Tibial nerve (tissue), 4 donors: ENCODE data around the gene PGLYRP4. TPM values are rescaled to one million over a fixed set of nuclear protein-coding genes. Genes with fewer than 3 reads are reported as not detected.

Experiments
- DNase-seq, 2 donors: peaks; one replicate each; pipeline ENCODE4 v3.0.0-alpha.2; 2019; ENCODE audit warnings: low spot score in 2 of 2
- H3K27ac ChIP-seq, 4 donors: fragments of 200-600 bp; sonication (generic) in 3 of 4; one replicate each; pipeline ENCODE4 v1.5.1; 2017 to 2019; ENCODE audit warnings: mild to moderate bottlenecking in 1 of 4
- H3K27me3 ChIP-seq, 2 donors: fragments of 200-600 bp; sonication (generic) in 1 of 2; one replicate each; pipeline versions ENCODE4 v1.5.1 to v1.6.0; 2017 to 2019
- H3K36me3 ChIP-seq, 3 donors: fragments of 200-600 bp; sonication (generic); one replicate each; pipeline ENCODE4 v1.5.1; 2018 to 2019
- H3K4me1 ChIP-seq, 4 donors: fragments of 200-600 bp; sonication (generic) in 3 of 4; one replicate each; pipeline ENCODE4 v1.5.1; 2017 to 2019
- H3K4me3 ChIP-seq, 4 donors: fragments of 200-600 bp; sonication (generic) in 3 of 4; one replicate each; pipeline ENCODE4 v1.5.1; 2017 to 2019; ENCODE audit warnings: mild to moderate bottlenecking in 1 of 4, moderate library complexity in 1 of 4
- H3K9me3 ChIP-seq, 4 donors: fragments of 200-600 bp; sonication (generic) in 3 of 4; one replicate each; pipeline ENCODE4 v1.5.1; 2017 to 2019
- CTCF ChIP-seq, 5 experiments: fragments of 200-600 bp in 3 of 5; fragments of 450-650 bp in 2 of 5; sonication (generic) in 3 of 5; IDR thresholded peaks; one replicate each; pipeline ENCODE4 v1.5.1; 2016 to 2019; ENCODE audit warnings: antibody characterized with exemption in 5 of 5, mild to moderate bottlenecking in 3 of 5, moderate library complexity in 2 of 5
- EP300 ChIP-seq, 2 donors: sonication (generic); formaldehyde crosslinking; IDR thresholded peaks; one replicate each; pipeline ENCODE4 v1.6.1; 2017; ENCODE audit warnings: antibody characterized with exemption in 2 of 2, mild to moderate bottlenecking in 1 of 2
- POLR2A ChIP-seq, 2 donors: fragments of 450-650 bp; IDR thresholded peaks; one replicate each; pipeline ENCODE4 v1.6.1; 2017; ENCODE audit warnings: antibody characterized with exemption in 2 of 2, mild to moderate bottlenecking in 2 of 2, moderate library complexity in 2 of 2
- WGBS, 2 donors: methylation state at CpG; one replicate each; pipeline ENCODE4 v1.1.5; 2018; 5-methylcytosine and 5-hydroxymethylcytosine counted together
- total RNA-seq, 4 donors: library from RNA; depleted of rRNA; stranded (reverse); fragments of >200 nt; gene quantifications; one replicate each; pipeline ENCODE4 v1.1.0, GENCODE V29; 2016

PGLYRP4 gene
- total RNA-seq, 4 donors from 2014 or later, result not detected

- Histone ChIP-seq H3K4me1 (no peaks in the 10 kb centered on the region), H3K4me3 (no peak overlapping the region), H3K27me3 (no peaks in the 10 kb centered on the region), H3K36me3 (no peaks in the 10 kb centered on the region), H3K27ac (no peak overlapping the region), H3K9me3 (no peaks in the 10 kb centered on the region)
- WGBS, 2 donors, result 73 to 75% methylated on average over 12 of the region's 12 CpGs
- DNase-seq, result no peak
- TF ChIP-seq CTCF (IDR thresholded peaks at IDR 0.05) (no peak), POLR2A (IDR thresholded peaks at IDR 0.05) (no peak), EP300 (IDR thresholded peaks at IDR 0.05) (no peak)
These were observed 16.4 kb upstream of the PGLYRP4 start for GRCh38 chr1:153364766-153365666.

GRCh38 chr1:153364156-153364555 is 15.5 kb upstream of the PGLYRP4 start:
- H3K4me3 ChIP-seq, result no peak overlapping the region
- no peak for DNase-seq
- no peak overlapping the region for H3K27ac ChIP-seq
- no peaks in the 10 kb centered on the region for H3K9me3 ChIP-seq
- no peaks in the 10 kb centered on the region for H3K27me3 ChIP-seq
- no peaks in the 10 kb centered on the region for H3K36me3 ChIP-seq
- TF ChIP-seq POLR2A (IDR thresholded peaks at IDR 0.05), result no peak
- TF ChIP-seq EP300 (IDR thresholded peaks at IDR 0.05), result no peak
- TF ChIP-seq CTCF (IDR thresholded peaks at IDR 0.05), result no peak
- no peaks in the 10 kb centered on the region for H3K4me1 ChIP-seq

- Histone ChIP-seq H3K27ac (no peak overlapping the region), H3K27me3 (no peaks in the 10 kb centered on the region), H3K36me3 (no peaks in the 10 kb centered on the region), H3K4me1 (no peaks in the 10 kb centered on the region), H3K9me3 (no peaks in the 10 kb centered on the region), H3K4me3 (no peak overlapping the region)
- TF ChIP-seq POLR2A (IDR thresholded peaks at IDR 0.05), result no peak
- TF ChIP-seq CTCF (IDR thresholded peaks at IDR 0.05), result no peak
- no peak for TF ChIP-seq EP300 (IDR thresholded peaks at IDR 0.05)
- 56 to 60% methylated on average over 3 of the region's 3 CpGs for WGBS, 2 donors
- DNase-seq, result no peak
These were observed 15.0 kb upstream of the PGLYRP4 start for GRCh38 chr1:153363641-153364040.

- no peaks in the 10 kb centered on the region for H3K4me1 ChIP-seq
- WGBS, 2 donors, result 68 to 79% methylated on average over 3 of the region's 3 CpGs
- no peak for DNase-seq
- no peaks in the 10 kb centered on the region for H3K9me3 ChIP-seq
- no peaks in the 10 kb centered on the region for H3K36me3 ChIP-seq
- H3K27me3 ChIP-seq, result no peaks in the 10 kb centered on the region
- TF ChIP-seq CTCF (IDR thresholded peaks at IDR 0.05) (no peak), POLR2A (IDR thresholded peaks at IDR 0.05) (no peak), EP300 (IDR thresholded peaks at IDR 0.05) (no peak)
- H3K27ac ChIP-seq, result no peak overlapping the region
- H3K4me3 ChIP-seq, result no peak overlapping the region
These were observed 13.6 kb upstream of the PGLYRP4 start for GRCh38 chr1:153362187-153362775.

- TF ChIP-seq POLR2A (IDR thresholded peaks at IDR 0.05), result no peak
- no peak for TF ChIP-seq EP300 (IDR thresholded peaks at IDR 0.05)
- TF ChIP-seq CTCF (IDR thresholded peaks at IDR 0.05), result no peak
- WGBS, 2 donors, result 81 to 85% methylated on average over 4 of the region's 4 CpGs
- no peak for DNase-seq
- Histone ChIP-seq H3K9me3 (no peaks in the 10 kb centered on the region), H3K4me1 (peaks cover 0 to 6% (median 0%) of the 10 kb centered on the region in 4 donors), H3K36me3 (no peaks in the 10 kb centered on the region), H3K27ac (no peak overlapping the region), H3K4me3 (no peak overlapping the region), H3K27me3 (no peaks in the 10 kb centered on the region)
These were observed 13.0 kb upstream of the PGLYRP4 start for GRCh38 chr1:153361480-153362109.
